GM10248 (cell line): ENCODE measurements around the gene PARD3B.

ENCODE experiments used
- CTCF ChIA-PET: fragments of 300-600 bp; sonication (Branson Sonifier 250); formaldehyde crosslinking; extraction: SDS; loops from one replicate; lab custom pipeline; 2021; ENCODE audit warnings: antibody characterized with exemption; lab: Yijun Ruan, JAX
- POLR2A ChIA-PET: fragments of 350-650 bp; sonication (Branson Sonifier 250); formaldehyde crosslinking; extraction: SDS; loops from one replicate; lab custom pipeline; 2020; ENCODE audit warnings: antibody characterized with exemption; lab: Yijun Ruan, JAX
- DNase-seq: peaks from one replicate; pipeline ENCODE4 v3.0.0; 2012; ENCODE audit errors: extremely low spot score
- CTCF ChIP-seq: IDR thresholded peaks from 2 replicates; pipeline ENCODE4 v1.5.1; 2012; ENCODE audit warnings: mild to moderate bottlenecking, low read depth; ENCODE audit errors: extremely low read depth, missing control alignments, control extremely low read depth

The PARD3B gene

GRCh38 chr2:204727368-204727767 lies 182.1 kb downstream of the PARD3B start:
- POLR2A ChIA-PET: no interaction called here
- CTCF ChIA-PET: interaction anchor here (0.9 to 1.3 kb wide), 2 partner anchors 11 to 19 kb away, joined by 3 read pairs; no protein-coding TSS in a partner anchor
- no peak for TF ChIP-seq CTCF
- DNase-seq: no peak

GRCh38 chr2:204730603-204731002 lies 185.3 kb downstream of the PARD3B start:
- DNase-seq: no peak
- TF ChIP-seq CTCF: no peak
- POLR2A ChIA-PET: no interaction called here
- CTCF ChIA-PET: no interaction called here

- DNase-seq: no peak
- TF ChIP-seq CTCF: no peak
- POLR2A ChIA-PET: no interaction called here
- CTCF ChIA-PET: no interaction called here
Observed at GRCh38 chr2:204732019-204732418, 186.7 kb downstream of the PARD3B start.

GRCh38 chr2:204737296-204737695 lies 192.0 kb downstream of the PARD3B start:
- TF ChIP-seq CTCF: no peak
- CTCF ChIA-PET: interaction anchor here (1.1 kb wide), 1 partner anchor 10 kb away, joined by 3 read pairs; no protein-coding TSS in a partner anchor
- DNase-seq: no peak
- POLR2A ChIA-PET: no interaction called here

GRCh38 chr2:204738721-204739120 lies 193.4 kb downstream of the PARD3B start:
- POLR2A ChIA-PET: no interaction called here
- DNase-seq: no peak
- no peak for TF ChIP-seq CTCF
- CTCF ChIA-PET: no interaction called here

GRCh38 chr2:204743393-204743960 lies 198.2 kb downstream of the PARD3B start:
- no peak for DNase-seq
- TF ChIP-seq CTCF: no peak
- CTCF ChIA-PET: interaction anchor here (1.1 kb wide), 1 partner anchor 33 kb away, joined by 3 read pairs; no protein-coding TSS in a partner anchor
- POLR2A ChIA-PET: no interaction called here

- no peak for TF ChIP-seq CTCF
- CTCF ChIA-PET: interaction anchor here (1.1 kb wide), 1 partner anchor 34 kb away, joined by 3 read pairs; no protein-coding TSS in a partner anchor
- POLR2A ChIA-PET: no interaction called here
- no peak for DNase-seq
Observed at GRCh38 chr2:204744506-204744905, 199.2 kb downstream of the PARD3B start.
